Measurements from ENCODE around the gene MAST4. TPM values are rescaled to one million over a fixed set of nuclear protein-coding genes. Genes with fewer than 3 reads are reported as not detected.

The MAST4 gene
- total RNA-seq, 2 experiments from 2014 or later, result 1.3 to 21.9 TPM

DNA sequence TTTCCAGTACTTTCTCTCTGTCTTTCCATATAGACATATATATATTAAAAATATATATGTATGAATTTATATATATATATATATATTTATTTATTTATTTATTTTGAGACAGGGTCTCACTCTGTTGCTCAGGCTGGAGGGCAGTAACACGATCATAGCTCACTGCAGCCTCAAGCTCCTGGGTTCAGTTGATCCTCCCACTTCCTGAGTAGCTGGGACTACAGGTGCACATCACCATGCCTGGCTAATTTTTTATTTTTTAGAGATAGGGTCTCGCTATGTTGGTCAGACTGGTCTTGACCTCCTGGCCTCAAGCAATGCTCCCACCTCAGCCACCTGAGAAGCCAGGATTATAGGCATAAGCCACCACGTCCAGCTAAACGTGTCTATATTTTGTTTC lies 390.3 kb downstream of the MAST4 start:
- POLR2A ChIA-PET, result interaction anchor here (0.6 to 0.8 kb wide), 2 partner anchors 75 to 116 kb away, joined by 3 to 5 read pairs; no protein-coding TSS in a partner anchor
- Histone ChIP-seq H3K27ac (ENCODE audit: low read depth, low read length, poor library complexity, severe bottlenecking) (no peak overlapping the region), H3K9me2 (ENCODE audit: insufficient read depth, low read length) (no peaks in the 10 kb centered on the region), H3K4me2 (ENCODE audit: low read length) (no peak overlapping the region), H3K79me2 (ENCODE audit: insufficient read depth, low read depth, low read length) (no peaks in the 10 kb centered on the region), H2AFZ (ENCODE audit: low read length) (no peak overlapping the region), H3K4me3 (ENCODE audit: low read depth, low read length, poor library complexity, severe bottlenecking) (no peak overlapping the region), H4K20me1 (ENCODE audit: insufficient read depth, low read length) (no peaks in the 10 kb centered on the region; the same call in 1 of the 2 replicates), H3K9me3 (ENCODE audit: low read length) (no peaks in the 10 kb centered on the region), H3K4me1 (ENCODE audit: insufficient read depth, low read length, poor library complexity, severe bottlenecking) (no peaks in the 10 kb centered on the region), H3K36me3 (ENCODE audit: insufficient read depth, low read length) (no peaks in the 10 kb centered on the region)
- CTCF ChIA-PET (ENCODE audit: unreplicated experiment), result no interaction called here
- DNase-seq (ENCODE audit: low spot score), result no peak
- no TSS peak for BruUV-seq (replicated peaks)
- TF ChIP-seq EZH2phosphoT487 (IDR thresholded peaks at IDR 0.05; ENCODE audit: borderline replicate concordance, low read depth, low read length), result no peak
- intact Hi-C loops (cut with micrococcal nuclease; ENCODE audit: unreplicated experiment), result loop anchor here (5.0 kb wide), 1 partner anchor 171 kb away; no protein-coding TSS in a partner anchor

DNA sequence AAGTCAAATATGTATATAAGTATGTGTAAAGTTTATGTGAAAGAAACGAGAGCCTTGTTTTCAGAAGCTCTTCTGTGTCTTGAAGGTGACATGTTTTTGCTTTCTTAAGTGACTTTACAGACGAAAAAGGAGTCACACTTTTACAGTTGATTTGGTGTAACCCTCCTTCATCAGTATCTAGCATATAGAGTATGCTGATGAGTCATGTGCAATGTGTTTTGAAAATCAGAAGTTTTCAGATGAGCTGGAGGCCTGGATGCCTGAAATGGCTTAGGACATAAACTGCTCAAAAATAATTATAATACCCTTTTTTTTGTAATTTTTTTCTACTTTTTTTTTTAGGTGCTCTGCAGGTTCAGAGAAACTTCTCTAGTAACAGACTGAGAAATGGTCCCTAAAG lies 390.9 kb downstream of the MAST4 start:
- DNase-seq (ENCODE audit: low spot score), result no peak
- Histone ChIP-seq H4K20me1 (ENCODE audit: insufficient read depth, low read length) (no peaks in the 10 kb centered on the region; the same call in 1 of the 2 replicates), H2AFZ (ENCODE audit: low read length) (no peak overlapping the region), H3K36me3 (ENCODE audit: insufficient read depth, low read length) (no peaks in the 10 kb centered on the region), H3K27ac (ENCODE audit: low read depth, low read length, poor library complexity, severe bottlenecking) (no peak overlapping the region), H3K4me3 (ENCODE audit: low read depth, low read length, poor library complexity, severe bottlenecking) (no peak overlapping the region), H3K4me1 (ENCODE audit: insufficient read depth, low read length, poor library complexity, severe bottlenecking) (no peaks in the 10 kb centered on the region), H3K79me2 (ENCODE audit: insufficient read depth, low read depth, low read length) (no peaks in the 10 kb centered on the region), H3K9me2 (ENCODE audit: insufficient read depth, low read length) (no peaks in the 10 kb centered on the region), H3K9me3 (ENCODE audit: low read length) (no peaks in the 10 kb centered on the region), H3K4me2 (ENCODE audit: low read length) (no peak overlapping the region)
- no TSS peak for BruUV-seq (replicated peaks)
- intact Hi-C loops (cut with micrococcal nuclease; ENCODE audit: unreplicated experiment), result loop anchor here (5.0 kb wide), 1 partner anchor 170 kb away; no protein-coding TSS in a partner anchor
- CTCF ChIA-PET (ENCODE audit: unreplicated experiment), result interaction anchor here (0.8 kb wide), 1 partner anchor 17 kb away, joined by 3 read pairs; no protein-coding TSS in a partner anchor
- no peak for TF ChIP-seq CTCF (conservative IDR thresholded peaks at IDR 0.05; ENCODE audit: low read length)
- no peak for TF ChIP-seq EZH2phosphoT487 (IDR thresholded peaks at IDR 0.05; ENCODE audit: borderline replicate concordance, low read depth, low read length)
- POLR2A ChIA-PET, result interaction anchor here (0.6 to 0.8 kb wide), 5 partner anchors 18 to 116 kb away, joined by 3 read pairs; no protein-coding TSS in a partner anchor

DNA sequence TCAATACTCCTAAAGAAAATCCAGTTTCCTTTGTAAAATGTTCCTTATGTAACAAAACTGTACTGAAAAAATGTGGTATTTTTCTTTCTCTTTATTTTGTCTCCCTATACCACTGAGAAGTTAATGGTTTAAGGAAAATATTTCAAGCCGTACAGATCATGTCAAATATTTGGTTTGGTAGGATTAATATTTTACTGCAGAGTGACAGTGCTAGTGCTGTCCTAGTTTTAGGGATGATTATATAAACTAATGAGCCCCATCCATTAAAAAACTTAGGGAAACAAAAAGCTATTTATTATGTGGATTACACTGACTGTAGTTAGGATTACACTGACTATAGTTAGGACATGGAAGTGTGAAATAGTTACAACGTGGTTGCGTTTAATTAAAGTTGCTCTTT lies 391.3 kb downstream of the MAST4 start:
- H3K9me3 ChIP-seq (ENCODE audit: low read length), result no peaks in the 10 kb centered on the region
- no peak overlapping the region for H3K27ac ChIP-seq (ENCODE audit: low read depth, low read length, poor library complexity, severe bottlenecking)
- DNase-seq (ENCODE audit: low spot score), result no peak
- intact Hi-C loops (cut with micrococcal nuclease; ENCODE audit: unreplicated experiment), result loop anchor here (5.0 kb wide), 1 partner anchor 170 kb away; no protein-coding TSS in a partner anchor
- TF ChIP-seq EZH2phosphoT487 (IDR thresholded peaks at IDR 0.05; ENCODE audit: borderline replicate concordance, low read depth, low read length) (no peak), CTCF (conservative IDR thresholded peaks at IDR 0.05; ENCODE audit: low read length) (no peak)
- no peaks in the 10 kb centered on the region for H3K9me2 ChIP-seq (ENCODE audit: insufficient read depth, low read length)
- H3K4me2 ChIP-seq (ENCODE audit: low read length), result no peak overlapping the region
- no peak overlapping the region for H3K4me3 ChIP-seq (ENCODE audit: low read depth, low read length, poor library complexity, severe bottlenecking)
- no peaks in the 10 kb centered on the region; the same call in 1 of the 2 replicates for H4K20me1 ChIP-seq (ENCODE audit: insufficient read depth, low read length)
- H3K36me3 ChIP-seq (ENCODE audit: insufficient read depth, low read length), result no peaks in the 10 kb centered on the region
- no peak overlapping the region for H2AFZ ChIP-seq (ENCODE audit: low read length)
- no TSS peak for BruUV-seq (replicated peaks)
- H3K4me1 ChIP-seq (ENCODE audit: insufficient read depth, low read length, poor library complexity, severe bottlenecking), result no peaks in the 10 kb centered on the region
- ChIA-PET POLR2A (interaction anchor here (0.6 to 0.7 kb wide), 6 partner anchors 9 to 171 kb away, joined by 3 read pairs; no protein-coding TSS in a partner anchor), CTCF (ENCODE audit: unreplicated experiment) (interaction anchor here (0.8 kb wide), 1 partner anchor 17 kb away, joined by 3 read pairs; no protein-coding TSS in a partner anchor)
- H3K79me2 ChIP-seq (ENCODE audit: insufficient read depth, low read depth, low read length), result no peaks in the 10 kb centered on the region
